ENCODE measurements around the gene GLIPR1L2.

GRCh38 chr12:75476071-75476470 lies 85.2 kb downstream of the GLIPR1L2 start:
- TF ChIP-seq CTCF (IDR thresholded peaks at IDR 0.05) (no peak), POLR2A (IDR thresholded peaks at IDR 0.05) (no peak), EP300 (IDR thresholded peaks at IDR 0.05) (no peak)

Measured in tibial nerve (tissue), 4 donors.